HG03432 (cell line): ENCODE results near the gene COL18A1.

Experiments
- ATAC-seq: cut with Tn5 transposase; IDR thresholded peaks from one replicate; pipeline ENCODE4 v1.9.1; 2021; ENCODE audit warnings: mild to moderate bottlenecking, moderate library complexity; ENCODE audit not compliant: unreplicated experiment

Gene COL18A1

DNA sequence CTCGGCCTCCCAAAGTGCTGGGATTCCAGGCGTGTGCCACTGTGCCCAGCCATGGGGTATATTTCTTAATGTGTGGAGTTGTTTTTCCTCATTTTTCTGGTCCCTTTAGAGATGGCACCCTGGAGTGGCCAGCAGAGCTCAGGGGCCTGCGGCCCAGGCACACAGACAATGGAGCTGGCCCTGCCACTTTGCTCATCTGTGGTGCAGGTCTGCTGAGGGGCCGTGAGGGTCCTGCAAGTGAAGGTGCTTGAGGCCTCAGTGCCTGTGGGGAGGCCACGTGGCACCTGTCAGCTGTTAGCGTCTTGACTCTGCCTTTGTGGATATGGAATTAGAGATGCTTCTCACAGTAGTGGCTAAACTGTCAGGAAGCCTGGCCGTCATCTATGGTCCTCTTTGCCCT is 7.5 kb downstream of the COL18A1 start:
- no peak for ATAC-seq

DNA sequence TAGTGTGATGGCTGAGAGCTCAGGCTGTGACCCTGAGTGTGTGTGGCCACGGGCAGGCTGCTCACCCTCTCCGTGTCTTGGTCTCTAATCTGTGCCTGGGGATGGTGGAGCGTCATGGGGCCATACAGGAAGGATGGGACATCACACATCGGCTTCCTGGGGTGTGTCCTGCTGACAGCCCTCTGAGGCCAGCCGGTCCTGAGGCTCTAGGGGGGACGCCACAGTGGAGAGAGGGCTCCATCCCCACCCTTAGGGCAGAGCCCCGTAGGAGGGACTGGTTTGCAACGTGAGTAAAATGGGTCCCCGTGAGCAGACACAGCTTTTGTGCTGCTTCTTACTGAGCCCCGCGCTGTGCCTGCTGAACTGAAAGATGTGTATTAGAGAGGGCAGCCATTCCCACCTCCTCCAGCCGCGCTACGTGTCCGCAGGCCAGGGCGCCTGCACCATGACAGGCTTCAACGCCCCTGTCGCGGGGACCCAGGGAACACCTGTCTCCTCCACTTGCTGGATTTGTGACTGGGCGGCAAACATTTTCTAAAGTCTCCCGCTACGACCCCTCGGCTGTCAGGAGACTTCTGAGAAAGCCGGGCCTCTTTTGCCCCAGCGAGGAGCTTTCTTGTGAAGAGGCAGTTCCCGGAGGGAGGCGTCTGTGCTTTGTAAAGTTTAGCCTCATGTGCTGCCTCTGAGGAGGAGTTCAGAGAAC is 8.1 kb downstream of the COL18A1 start:
- no peak for ATAC-seq

DNA sequence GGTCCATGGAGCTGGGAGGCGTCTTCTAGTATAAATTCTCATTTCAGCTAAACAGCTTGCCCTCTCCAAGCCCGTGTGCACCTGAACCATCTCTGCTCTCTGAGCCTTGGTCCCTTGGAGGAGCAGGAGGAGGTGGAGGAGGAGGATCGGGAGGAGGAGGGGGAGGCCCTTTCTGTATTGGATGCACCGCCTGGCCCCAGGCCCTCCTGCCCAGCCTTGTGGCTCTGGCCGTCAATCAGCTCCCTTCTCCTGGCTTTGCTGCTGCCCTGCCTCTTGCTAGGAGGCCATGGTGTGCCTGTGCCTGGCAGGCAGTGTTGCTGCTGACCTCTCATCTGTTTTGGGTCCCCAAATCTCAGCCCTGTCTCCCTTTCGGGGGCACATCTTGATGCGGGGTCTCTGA is 9.0 kb downstream of the COL18A1 start:
- ATAC-seq, result no peak

DNA sequence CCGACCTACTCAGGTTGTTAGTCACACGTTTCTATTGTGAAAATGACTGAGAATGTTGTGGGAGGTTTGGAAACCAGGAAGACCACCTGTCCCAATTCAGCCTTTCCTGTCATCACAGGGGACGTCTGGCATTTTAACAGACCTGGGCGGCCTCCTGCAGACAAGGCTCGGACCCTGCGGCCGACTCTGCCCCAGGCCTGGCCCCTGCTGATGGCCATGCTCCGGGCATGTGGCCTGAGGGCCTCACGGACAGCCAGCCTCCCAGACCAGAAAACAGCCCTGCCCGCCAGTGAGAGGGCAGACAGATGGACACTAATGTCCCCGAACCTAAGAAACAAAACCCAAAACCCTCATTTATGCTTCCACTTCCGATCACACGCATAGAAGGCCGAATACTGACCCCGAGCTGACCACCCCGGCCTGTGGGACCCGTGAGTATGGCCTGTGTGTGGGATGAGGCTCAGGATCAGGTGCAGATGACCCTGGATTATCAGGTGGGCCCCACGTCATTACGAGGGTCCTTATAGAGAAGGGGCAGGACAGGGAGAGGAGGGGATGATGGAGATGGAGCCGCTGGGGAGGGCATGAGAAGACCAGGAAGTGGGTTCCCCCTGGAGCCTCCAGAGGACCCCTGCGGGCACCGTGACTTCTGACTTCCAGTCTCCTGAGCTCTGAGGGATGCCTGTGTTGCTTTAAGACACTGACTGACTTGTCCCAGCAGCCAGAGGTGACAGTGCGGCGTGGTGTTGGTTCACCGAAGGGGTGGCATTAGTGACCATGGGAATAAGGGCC is 9.6 kb downstream of the COL18A1 start:
- ATAC-seq, result no peak

DNA sequence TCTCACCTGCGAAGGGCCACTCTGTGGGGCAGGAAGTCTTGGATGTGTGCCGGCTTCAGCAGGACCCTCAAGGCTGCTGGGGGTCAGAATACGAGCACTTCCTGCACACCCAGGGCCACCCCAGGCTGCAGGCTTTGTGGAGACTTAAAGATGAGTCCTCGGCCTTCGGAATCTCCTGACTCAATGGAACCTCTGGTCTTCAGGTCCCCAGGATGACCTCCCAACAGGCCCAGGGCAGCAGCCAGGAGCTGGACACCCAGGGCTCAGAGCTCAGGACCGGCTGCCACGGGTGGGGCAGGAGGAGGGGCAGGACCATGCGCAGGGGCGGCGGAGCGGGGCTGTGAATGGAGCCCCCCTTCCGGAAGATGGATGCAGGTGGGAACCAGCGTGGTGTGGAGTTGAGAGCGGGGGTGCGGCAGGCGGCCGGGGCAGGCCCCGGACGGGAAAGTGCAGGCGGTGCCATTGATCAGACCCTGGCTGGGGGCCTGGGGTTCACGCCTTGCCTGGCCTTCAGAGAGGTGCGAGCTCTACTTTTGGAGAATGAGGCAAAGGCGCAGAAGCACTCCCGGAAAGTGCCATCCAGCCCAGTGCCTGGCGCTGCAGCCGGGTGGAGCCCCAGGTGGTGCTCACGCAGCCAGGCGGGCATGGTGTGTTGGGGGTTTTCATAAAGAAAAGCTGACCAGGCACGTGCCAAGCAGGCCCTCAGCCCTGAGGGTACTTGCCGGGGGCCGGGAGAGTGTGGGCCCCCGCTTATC is 10.4 kb downstream of the COL18A1 start:
- ATAC-seq, result no peak

DNA sequence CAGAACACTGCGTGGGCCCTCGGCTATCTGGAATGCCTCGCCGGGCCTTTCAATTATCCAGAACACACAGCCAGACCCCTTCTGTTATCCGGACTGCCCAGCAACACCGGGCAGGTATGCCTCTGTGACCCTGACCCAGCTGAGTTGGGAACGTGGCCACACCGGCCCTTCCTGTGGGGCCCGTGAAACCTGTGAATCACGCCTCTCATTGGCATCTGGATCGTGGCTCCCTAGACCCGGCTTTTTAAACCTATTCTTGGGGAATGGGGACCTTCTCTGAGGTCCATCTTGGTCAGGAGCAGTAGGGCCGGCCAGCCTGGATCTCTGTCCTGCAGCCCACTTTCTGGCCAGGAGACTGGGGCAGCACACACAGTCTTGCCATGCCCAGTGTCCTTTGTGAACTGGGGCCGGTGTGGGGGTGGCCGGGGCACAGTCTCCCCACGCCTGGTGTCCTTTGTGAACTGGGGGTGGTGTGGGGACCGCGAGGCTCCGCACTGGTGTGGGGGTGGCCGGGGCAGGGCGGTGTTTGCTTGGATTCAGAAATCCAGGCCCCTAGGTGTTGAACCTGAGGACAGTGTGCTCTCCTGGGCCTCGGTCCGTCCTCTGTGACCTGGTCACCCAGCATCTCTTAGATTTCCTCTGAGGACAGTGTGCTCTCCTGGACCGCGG is 11.1 kb downstream of the COL18A1 start:
- ATAC-seq, result no peak

DNA sequence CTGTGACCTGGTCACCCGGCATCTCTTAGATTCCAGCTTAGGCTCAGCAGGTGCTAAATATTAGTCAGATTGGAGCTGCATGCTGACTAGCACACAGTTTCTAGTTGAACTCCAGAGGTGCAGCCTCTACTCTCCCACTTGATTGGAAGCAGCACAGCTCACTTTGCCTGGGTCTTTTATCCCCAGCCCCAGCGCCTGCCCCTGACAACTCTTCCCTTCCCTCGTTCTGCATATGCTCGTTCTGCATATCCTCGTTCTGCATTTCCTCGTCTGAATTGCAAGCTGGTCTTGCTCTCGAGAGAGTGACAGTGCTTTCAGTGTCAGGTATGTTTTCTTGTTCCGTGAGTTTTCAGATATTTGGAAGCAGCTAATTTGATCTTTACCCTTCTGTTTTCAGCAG is 11.7 kb downstream of the COL18A1 start:
- no peak for ATAC-seq

DNA sequence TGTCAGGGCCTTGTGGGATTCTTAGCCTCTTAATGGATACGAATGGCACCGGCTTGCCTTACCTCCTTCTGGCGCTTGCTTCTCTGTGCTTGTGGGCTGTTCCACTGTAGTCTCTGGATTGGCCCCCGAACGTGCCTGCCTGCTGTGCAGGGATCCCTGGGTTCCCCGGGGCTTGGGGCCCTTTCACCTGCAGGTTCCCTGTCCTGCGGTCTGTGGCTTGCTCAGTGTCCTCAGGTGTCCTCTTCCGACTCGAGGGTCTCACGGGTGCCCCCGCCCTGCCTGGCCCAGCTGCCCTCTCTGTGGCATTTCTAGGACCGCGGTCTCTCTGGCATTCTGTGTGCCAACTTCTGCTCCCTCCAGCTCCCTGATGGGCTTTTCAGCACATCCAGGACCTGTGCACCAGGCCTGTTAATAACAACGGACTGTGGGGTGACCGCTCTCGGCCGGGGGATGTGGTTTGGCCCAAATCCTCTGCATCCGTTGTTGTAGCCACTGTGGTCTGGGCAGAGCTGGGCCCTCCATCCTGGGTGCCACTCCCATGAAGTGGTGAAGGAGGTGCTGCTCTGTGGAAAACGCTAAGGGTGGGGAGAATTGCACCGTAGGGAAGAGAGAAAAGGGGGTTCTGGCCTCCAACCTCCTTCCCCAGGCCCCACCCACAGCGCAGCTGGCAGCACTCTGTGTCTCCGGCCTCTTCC is 12.4 kb downstream of the COL18A1 start:
- ATAC-seq, result no peak

DNA sequence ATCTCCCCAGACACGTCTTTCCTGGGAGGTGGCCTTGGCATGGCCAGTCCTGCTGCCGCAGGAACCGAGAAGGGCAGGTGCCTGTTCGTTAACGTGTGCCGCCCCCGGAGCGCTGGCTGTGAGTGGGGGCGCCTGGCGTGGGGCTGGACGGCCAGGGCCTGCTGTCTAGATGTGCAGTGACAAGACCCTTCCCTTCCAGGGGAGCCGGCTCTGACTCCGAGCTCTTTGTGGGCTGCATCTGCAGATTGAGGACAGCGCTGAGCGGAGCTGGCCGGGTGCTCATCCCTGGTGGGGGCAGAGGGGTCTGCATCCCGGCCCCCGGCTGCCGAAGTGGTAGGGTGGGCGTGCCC is 13.0 kb downstream of the COL18A1 start:
- no peak for ATAC-seq

DNA sequence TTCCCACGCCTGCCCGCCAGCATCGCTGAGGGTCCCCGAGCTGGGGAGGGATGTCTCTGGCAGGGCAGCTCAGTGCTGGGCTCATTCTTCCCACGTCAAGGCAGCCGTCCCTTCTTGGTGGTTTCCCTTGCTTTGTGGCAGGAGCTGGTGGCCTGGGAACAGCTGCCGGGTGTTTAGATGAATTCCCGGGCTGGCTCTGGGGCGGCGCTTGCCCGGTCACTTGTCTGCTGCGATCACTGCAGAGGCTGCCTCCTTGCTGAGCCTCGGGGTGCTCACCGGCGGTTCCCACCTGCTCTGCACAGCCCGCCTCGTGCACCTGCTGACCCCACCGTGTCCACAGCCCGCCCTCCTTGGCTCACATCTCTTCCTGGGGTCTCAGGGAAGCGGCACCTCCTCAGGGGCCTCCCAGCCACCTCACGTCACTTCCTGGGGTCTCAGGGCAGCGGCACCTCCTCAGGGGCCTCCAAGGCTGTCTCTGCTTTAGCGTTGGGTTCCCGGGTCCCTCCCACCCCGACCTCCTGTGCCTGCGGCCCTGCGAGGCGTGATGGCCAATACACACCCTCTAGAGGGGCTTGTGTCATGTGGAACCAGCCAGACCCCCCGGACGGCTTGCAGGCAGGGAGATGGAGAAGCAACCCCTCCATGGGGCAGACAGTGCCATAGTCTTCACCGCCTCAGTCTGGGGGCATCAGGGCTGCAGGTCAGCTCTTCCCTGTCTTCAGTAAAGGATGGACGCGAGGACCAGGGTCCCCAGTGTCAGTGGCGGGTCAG is 13.5 kb downstream of the COL18A1 start:
- no peak for ATAC-seq

DNA sequence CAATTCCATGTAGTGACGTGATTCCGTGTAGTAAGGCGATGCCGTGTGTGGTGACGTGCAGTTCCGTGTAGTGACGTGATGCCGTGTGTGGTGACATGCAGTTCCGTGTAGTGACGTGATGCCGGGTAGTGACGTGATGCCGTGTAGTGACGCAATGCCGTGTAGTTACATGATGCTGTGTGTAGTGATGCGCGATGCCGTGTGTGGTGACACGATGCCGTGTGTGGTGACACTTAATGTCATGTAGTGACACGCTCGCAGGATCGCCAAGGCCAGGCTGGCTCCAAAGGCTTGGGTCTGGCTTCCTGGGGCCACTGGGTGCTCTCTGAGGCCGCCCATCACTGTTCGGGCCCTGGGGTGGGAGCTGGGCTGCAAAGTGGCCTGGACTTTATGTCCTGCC is 14.2 kb downstream of the COL18A1 start:
- ATAC-seq, result no peak

DNA sequence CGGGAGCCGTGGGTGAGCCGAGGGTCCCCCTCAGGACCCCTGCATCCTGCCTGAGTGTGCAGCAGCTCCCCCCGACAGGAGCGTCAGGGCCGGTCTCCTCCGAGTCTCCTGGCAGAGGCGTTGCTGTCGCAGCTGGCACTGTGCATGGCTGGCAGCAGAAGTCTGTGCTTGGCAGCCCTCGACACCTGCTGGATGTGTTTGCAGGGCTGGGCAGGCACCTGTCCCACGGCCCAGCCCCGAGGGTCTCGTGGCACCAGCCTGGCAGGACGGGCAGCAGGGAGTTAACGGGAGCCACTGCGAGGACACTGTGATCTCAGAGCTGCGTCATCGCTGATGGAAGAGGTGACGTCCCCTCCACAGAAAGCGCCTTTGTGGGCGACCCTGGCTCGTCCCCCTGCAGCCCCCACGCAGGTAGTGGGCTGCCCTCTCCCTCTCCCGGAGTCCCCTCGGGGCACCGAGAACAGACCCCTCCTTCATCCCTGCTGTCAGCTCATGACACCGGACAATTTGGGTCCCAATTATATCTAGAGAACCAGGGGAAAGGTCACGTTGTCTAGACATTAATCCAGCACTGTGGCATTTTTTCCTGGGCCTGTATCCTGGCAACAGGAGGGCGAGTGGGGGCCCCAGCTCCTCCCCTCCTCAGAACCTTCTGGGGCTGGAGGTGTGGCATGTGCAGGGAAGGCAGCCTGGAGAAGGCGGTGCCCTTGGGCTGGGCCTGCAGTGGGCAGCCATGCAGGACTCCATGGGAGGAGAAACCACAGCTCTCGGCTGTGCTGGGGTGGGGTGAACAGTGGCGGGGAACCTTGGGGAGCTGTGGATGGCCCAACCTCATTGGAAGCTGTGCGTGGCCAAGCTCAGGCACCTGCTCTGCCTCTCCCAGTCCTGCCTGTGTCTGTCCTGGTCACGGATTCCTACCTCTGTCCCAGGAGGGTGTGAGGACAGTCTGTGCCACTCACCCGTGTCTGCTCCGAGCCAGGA is 15.4 kb downstream of the COL18A1 start:
- no peak for ATAC-seq

DNA sequence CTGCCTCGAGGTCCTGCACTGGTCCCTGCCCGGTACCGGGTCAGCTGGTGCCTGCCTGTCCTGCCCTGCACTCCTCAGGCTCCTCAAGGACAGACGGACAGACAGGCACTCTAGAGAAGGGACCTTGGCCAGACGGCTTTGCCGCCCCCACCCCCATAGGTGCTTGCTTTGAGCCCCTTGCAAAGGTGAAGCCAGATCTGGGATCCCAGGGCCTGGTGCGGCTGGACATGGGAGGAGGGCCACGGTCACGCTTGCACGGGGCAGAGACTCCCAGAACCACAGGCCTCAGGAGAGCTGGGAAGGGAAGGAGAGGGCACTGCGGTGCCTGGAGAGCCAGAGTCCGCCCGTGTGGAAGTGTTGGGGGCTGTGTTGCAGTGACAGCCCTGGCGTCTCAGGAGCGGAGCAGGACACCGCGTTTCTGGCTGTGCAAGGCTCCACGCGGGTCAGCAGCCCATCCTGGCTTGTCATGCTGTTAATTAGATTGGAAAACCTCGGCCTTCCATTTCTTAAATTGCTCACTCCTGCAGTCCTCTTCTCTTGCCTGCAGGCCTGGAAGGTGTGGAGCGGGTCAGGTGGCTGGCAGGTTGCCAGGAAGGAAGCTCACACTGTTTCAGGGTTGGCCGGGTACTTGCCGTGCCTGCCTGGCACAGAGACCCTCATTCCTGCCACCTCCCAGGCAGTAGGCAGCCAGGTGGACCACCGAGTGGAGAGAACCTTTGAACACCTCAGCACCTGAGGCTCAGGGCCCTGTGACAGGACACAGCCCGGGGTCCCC is 16.3 kb downstream of the COL18A1 start:
- ATAC-seq, result no peak

DNA sequence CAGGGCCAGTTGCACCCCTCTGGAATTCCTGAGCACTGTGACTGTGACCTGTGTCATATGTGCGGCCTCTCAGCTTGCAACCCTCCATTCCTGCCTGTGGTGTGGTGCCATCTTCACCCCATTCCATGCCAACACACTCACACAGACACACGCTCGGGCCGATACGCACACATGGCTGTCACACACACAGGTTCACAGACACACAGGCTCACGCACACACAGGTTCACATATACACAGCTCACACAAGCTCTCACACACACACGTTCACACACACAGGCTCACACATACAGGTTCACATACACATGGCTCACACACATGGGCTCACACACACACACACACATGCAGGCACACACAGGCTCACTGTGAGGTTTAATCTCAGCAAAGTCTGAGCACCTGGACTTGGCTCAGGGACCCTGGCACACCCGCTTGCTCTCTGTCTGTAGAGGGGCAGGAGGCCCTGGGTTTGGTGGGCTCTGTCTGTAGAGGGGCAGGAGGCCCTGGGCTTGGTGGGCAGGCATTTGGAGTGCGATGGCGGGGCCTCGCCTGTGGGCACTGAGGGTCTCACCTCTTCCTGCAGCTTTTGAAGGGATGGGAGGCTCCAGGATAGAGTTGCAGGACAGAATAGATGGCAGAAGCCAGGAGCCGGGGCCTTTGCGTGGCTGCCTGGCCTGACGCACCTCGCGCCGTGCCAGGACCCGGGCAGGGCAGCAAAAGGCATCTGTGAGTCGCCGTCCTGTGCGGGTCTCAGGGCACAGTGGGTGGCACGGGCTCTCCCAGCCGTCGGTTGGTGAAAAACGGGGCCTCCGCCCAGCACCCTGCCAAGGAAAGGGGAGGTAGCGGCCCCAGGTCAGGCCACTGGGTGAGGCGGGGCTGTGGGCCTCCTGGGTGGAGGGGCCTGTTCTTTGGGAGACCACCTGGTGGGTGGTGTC is 17.1 kb downstream of the COL18A1 start:
- no peak for ATAC-seq

DNA sequence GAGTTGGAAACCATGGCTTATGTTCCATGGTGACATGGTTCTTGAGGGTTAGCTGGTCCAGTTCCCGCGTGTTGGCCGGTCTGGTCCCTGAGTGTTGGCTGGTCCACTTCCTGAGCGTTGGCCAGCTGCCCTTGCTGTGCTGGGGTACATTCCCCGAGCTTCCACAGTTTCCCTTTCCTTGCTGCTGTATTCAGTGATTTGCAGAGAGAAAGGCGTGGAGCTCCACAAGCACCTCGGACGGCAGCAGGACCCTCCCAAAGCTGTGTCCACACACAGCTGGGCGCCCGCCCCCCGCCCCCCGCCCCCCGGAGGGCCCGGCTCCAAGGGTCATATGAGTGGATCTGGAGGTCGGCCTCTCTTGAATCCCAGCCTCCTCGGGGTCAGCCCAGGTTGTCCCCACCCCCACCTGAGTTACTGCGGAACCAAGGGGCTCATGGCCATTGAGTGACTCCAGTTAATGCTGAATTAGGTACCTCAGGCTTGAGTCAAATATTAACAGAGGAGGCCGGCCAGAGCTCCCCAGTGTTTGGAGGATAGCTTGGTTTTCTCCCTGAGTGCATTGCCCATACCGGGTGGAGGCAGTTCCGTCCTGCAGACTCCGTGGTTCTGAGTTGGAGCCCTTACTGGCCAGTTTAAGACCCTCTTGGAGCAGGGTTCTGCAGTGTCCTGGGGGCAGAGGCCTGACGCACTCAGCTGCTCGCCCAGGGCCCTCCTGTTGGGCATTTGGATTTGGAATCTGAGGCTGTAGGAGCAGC is 18.4 kb downstream of the COL18A1 start:
- ATAC-seq, result no peak
